Raji (cell line): ENCODE measurements around the gene ARRB2.

Experiments used
- POLR2A ChIP-seq: IDR thresholded peaks from 2 replicates; pipeline ENCODE4 v1.6.1; 2011; ENCODE audit warnings: low read depth, low read length, control low read depth; ENCODE audit not compliant: insufficient read depth

The ARRB2 gene

GRCh38 chr17:4691686-4692085, 18.7 kb upstream of the ARRB2 start:
- no peak for TF ChIP-seq POLR2A

- no peak for TF ChIP-seq POLR2A
Observed at GRCh38 chr17:4693416-4693815, 17.0 kb upstream of the ARRB2 start.

GRCh38 chr17:4696437-4696805, 14.0 kb upstream of the ARRB2 start:
- no peak for TF ChIP-seq POLR2A

GRCh38 chr17:4701116-4701515, 9.3 kb upstream of the ARRB2 start:
- TF ChIP-seq POLR2A, result no peak

- no peak for TF ChIP-seq POLR2A
Observed at GRCh38 chr17:4703330-4703691, 7.1 kb upstream of the ARRB2 start.

GRCh38 chr17:4704991-4705390, 5.4 kb upstream of the ARRB2 start:
- no peak; the same call in 1 of the 2 replicates for TF ChIP-seq POLR2A

- TF ChIP-seq POLR2A, result no peak
Observed at GRCh38 chr17:4706121-4706520, 4.3 kb upstream of the ARRB2 start.

GRCh38 chr17:4708436-4708835, 2.0 kb upstream of the ARRB2 start:
- peak; percentile 64 for TF ChIP-seq POLR2A

GRCh38 chr17:4710693-4711634, 532 bp downstream of the ARRB2 start:
- TF ChIP-seq POLR2A, result 0 out of 2 replicates have a peak, but pooled peaks have one; percentile 19

- TF ChIP-seq POLR2A, result no peak
Observed at GRCh38 chr17:4711661-4712181, 1.3 kb downstream of the ARRB2 start.

GRCh38 chr17:4712526-4712925, 2.1 kb downstream of the ARRB2 start:
- TF ChIP-seq POLR2A, result no peak

- TF ChIP-seq POLR2A, result no peak
Observed at GRCh38 chr17:4715063-4715744, 4.8 kb downstream of the ARRB2 start.

- TF ChIP-seq POLR2A, result no peak
Observed at GRCh38 chr17:4716081-4716480, 5.6 kb downstream of the ARRB2 start.

GRCh38 chr17:4717791-4718190, 7.4 kb downstream of the ARRB2 start:
- no peak for TF ChIP-seq POLR2A

- TF ChIP-seq POLR2A, result no peak
Observed at GRCh38 chr17:4718276-4718675, 7.8 kb downstream of the ARRB2 start.

- TF ChIP-seq POLR2A, result no peak
Observed at GRCh38 chr17:4719146-4719545, 8.7 kb downstream of the ARRB2 start.

- TF ChIP-seq POLR2A, result no peak
Observed at GRCh38 chr17:4719684-4720221, 9.3 kb downstream of the ARRB2 start.

- TF ChIP-seq POLR2A, result no peak
Observed at GRCh38 chr17:4720787-4721186, 10.4 kb downstream of the ARRB2 start.
